ENCODE data around the gene AOX1.

- no peak for TF ChIP-seq CTCF (IDR thresholded peaks at IDR 0.05; ENCODE audit: insufficient read depth, low read depth, low read length)
- no peak for TF ChIP-seq EZH2 (IDR thresholded peaks at IDR 0.05; ENCODE audit: insufficient read depth, low read length)
Observed at GRCh38 chr2:200670751-200671150, 84.9 kb downstream of the AOX1 start.
